Endodermal cell (in vitro differentiated cells): ENCODE data around the gene GSTM1. TPM values are rescaled to one million over a fixed set of nuclear protein-coding genes. Genes with fewer than 3 reads are reported as not detected.
A peak's percentile ranks its signal among the peaks of the same experiment; 100 is the strongest.

Experiments
- DNase-seq: peaks from one replicate; pipeline ENCODE4 v3.0.0-alpha.2; 2017
- H3K27ac ChIP-seq: 2 replicates; pipeline ENCODE4 v1.5.1; 2013; ENCODE audit warnings: mild to moderate bottlenecking, low read depth, low read length, moderate library complexity
- H3K27me3 ChIP-seq: 2 replicates; pipeline ENCODE4 v1.6.1; 2013; ENCODE audit warnings: mild to moderate bottlenecking, low read length, moderate library complexity; ENCODE audit not compliant: insufficient read depth, control insufficient read depth, poor library complexity, severe bottlenecking
- H3K36me3 ChIP-seq: 2 replicates; pipeline ENCODE4 v1.7.0; 2013; ENCODE audit warnings: mild to moderate bottlenecking, low read length, moderate library complexity; ENCODE audit not compliant: control insufficient read depth, insufficient read depth
- H3K4me1 ChIP-seq: one replicate; pipeline ENCODE4 v1.7.0; 2013; ENCODE audit warnings: low read length; ENCODE audit not compliant: control insufficient read depth, insufficient read depth
- H3K4me3 ChIP-seq: 2 replicates; pipeline ENCODE4 v1.5.1; 2013; ENCODE audit warnings: mild to moderate bottlenecking, low read length, moderate library complexity
- H3K9ac ChIP-seq: 2 replicates; pipeline ENCODE4 v1.6.1; 2013; ENCODE audit warnings: mild to moderate bottlenecking, low read length, moderate library complexity; ENCODE audit not compliant: poor library complexity, severe bottlenecking; ENCODE audit errors: extremely low read depth
- H3K9me3 ChIP-seq: 2 replicates; pipeline ENCODE4 v1.6.1; 2013; ENCODE audit warnings: mild to moderate bottlenecking, low read length, moderate library complexity; ENCODE audit not compliant: control insufficient read depth
- H3K27ac Mint-ChIP-seq: 2 replicates; pipeline ENCODE4 v1.8.0; 2020; ENCODE audit warnings: mixed read lengths
- H3K27me3 Mint-ChIP-seq: 2 replicates; pipeline ENCODE4 v1.8.0; 2021; ENCODE audit warnings: mild to moderate bottlenecking, mixed read lengths; ENCODE audit not compliant: insufficient read depth
- H3K36me3 Mint-ChIP-seq: 2 replicates; pipeline ENCODE4 v1.8.0; 2020; ENCODE audit warnings: low read depth, mixed read lengths
- H3K4me1 Mint-ChIP-seq: 2 replicates; pipeline ENCODE4 v1.8.0; 2020; ENCODE audit warnings: mixed read lengths
- H3K4me3 Mint-ChIP-seq: 2 replicates; pipeline ENCODE4 v1.8.0; 2020; ENCODE audit warnings: mild to moderate bottlenecking, moderate library complexity, mixed read lengths
- H3K9me3 Mint-ChIP-seq: 2 replicates; pipeline ENCODE4 v1.8.0; 2020; ENCODE audit warnings: mild to moderate bottlenecking, mixed read lengths
- WGBS, 2 experiments: methylation state at CpG; one replicate each; pipeline versions ENCODE4 v1.1.5 to v1.1.7; 2013; ENCODE audit warnings: missing lambda C conversion rate in 2 of 2, mixed read lengths in 1 of 2; ENCODE audit not compliant: insufficient coverage in 1 of 2, insufficient read length in 1 of 2; 5-methylcytosine and 5-hydroxymethylcytosine counted together
- long read RNA-seq, 4 experiments: library from polyadenylated mRNA in 2 of 4; library from RNA in 1 of 4; library from capped mRNA in 1 of 4; stranded (forward) in 3 of 4; unstranded in 1 of 4; transcript quantifications; one replicate each; pipeline ENCODE4 v2.0.0, GENCODE V29; 2020 to 2021; ENCODE audit warnings: inconsistent platforms in 1 of 4
- polyA plus RNA-seq, 2 experiments: library from polyadenylated mRNA; stranded (reverse); fragments of 50-300 nt; gene quantifications; one replicate each; pipeline ENCODE4 v1.2.3, GENCODE V29; 2013
- total RNA-seq, 2 donors: library from RNA; stranded (reverse); fragmentation: NEBNext Ultra II Directional in 1 of 2; extraction: Animal tissue kit (Norgen Biotek cat#: 25700) in 1 of 2; gene quantifications; 2 replicates in 1 of 2; 3 replicates in 1 of 2; pipeline ENCODE4 v1.2.1, GENCODE V29; 2021
- TF ChIP-seq, protein P1 (sequence below): fragments of 200-600 bp; sonication (generic); conservative IDR thresholded peaks from 2 replicates; pipeline ENCODE4 v1.5.0; 2021; ENCODE audit warnings: antibody characterized with exemption, mild to moderate bottlenecking

GSTM1 gene
- 10 to 100 TPM; 23.0 to 65.6 TPM for total RNA-seq
- polyA plus RNA-seq (2013, experiment 1 of 2) = not detected
- not detected for polyA plus RNA-seq (2013, experiment 2 of 2)
- long read RNA-seq, experiment 1, transcript GSTM1-201 (8 exons, 1,161 nt) = major isoform, 18 of 39 reads
- long read RNA-seq, experiment 1, partial matches to known transcripts = 7 of 39 reads
- long read RNA-seq, experiment 1, other reads (novel, unspliced or antisense) = 12 of 39 reads
- long read RNA-seq, experiment 2, transcript GSTM1-201 (8 exons, 1,161 nt) = major isoform, 24 of 34 reads
- long read RNA-seq, experiment 2, partial matches to known transcripts = 0 of 34 reads
- long read RNA-seq, experiment 2, other reads (novel, unspliced or antisense) = 5 of 34 reads
- long read RNA-seq, experiment 3, transcript GSTM1-201 (8 exons, 1,161 nt) = major isoform, 14 of 22 reads
- long read RNA-seq, experiment 3, partial matches to known transcripts = 0 of 22 reads
- long read RNA-seq, experiment 3, other reads (novel, unspliced or antisense) = 5 of 22 reads
- long read RNA-seq, experiment 4, transcript GSTM1-201 (8 exons, 1,161 nt) = major isoform, 127 of 161 reads
- long read RNA-seq, experiment 4, transcript GSTM1-202 (7 exons, 1,028 nt) = minor isoform, 10 of 161 reads
- long read RNA-seq, experiment 4, partial matches to known transcripts = 2 of 161 reads
- long read RNA-seq, experiment 4, other reads (novel, unspliced or antisense) = 18 of 161 reads

DNA sequence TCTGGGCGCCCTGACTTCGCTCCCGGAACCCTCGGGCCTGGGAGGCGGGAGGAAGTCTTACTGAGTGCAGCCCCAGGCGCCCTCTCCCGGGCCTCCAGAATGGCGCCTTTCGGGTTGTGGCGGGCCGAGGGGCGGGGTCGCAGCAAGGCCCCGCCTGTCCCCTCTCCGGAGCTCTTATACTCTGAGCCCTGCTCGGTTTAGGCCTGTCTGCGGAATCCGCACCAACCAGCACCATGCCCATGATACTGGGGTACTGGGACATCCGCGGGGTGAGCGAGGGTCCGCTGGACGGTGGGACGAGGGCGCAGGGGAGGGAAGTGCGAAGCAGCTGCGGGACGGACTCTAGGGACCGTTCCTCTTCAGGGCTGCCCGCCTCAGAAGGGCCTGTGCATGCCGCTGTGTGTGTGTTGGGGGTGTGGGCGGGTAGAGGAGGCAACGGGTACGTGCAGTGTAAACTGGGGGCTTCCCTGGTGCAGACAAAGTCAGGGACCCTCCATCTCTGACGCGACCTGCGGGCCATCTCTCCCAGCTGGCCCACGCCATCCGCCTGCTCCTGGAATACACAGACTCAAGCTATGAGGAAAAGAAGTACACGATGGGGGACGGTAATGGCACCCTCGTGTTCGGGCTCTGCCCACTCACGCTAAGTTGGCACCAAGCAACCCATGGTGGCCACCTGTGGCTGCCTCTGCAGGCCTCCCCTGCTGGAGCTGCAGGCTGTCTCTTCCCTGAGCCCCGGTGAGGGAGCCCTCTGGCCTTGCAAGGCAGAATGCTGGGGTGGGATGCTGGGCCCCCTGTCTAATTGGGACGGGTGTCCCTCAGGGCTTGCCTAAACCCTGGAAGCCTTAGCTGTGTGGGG, at the start of gene GSTM1:
GSTM1 (plus strand) TSS at position 177 of the 859 bp plus-strand sequence; CDS start at position 234, 57 bp downstream.
- Mint-ChIP-seq H3K9me3 (peaks cover 7% of the 10 kb centered on the region), H3K4me1 (no peaks in the 10 kb centered on the region), H3K27me3 (no peaks in the 10 kb centered on the region), H3K36me3 (no peaks in the 10 kb centered on the region), H3K27ac (peak within 1 kb of the TSS; percentile 66), H3K4me3 (peak within 1 kb of the TSS; percentile 55)
- Histone ChIP-seq H3K4me3 (no peak within 1 kb of the TSS), H3K27me3 (no peaks in the 10 kb centered on the region), H3K27ac (no peak within 1 kb of the TSS), H3K4me1 (no peaks in the 10 kb centered on the region), H3K9me3 (no peaks in the 10 kb centered on the region), H3K9ac (no peak within 1 kb of the TSS), H3K36me3 (no peaks in the 10 kb centered on the region)
- peak; percentile 87 for DNase-seq
- WGBS, 2 experiments = no CpG with 5 or more reads among the region's 46 CpGs
- TF ChIP-seq, protein P1, sequence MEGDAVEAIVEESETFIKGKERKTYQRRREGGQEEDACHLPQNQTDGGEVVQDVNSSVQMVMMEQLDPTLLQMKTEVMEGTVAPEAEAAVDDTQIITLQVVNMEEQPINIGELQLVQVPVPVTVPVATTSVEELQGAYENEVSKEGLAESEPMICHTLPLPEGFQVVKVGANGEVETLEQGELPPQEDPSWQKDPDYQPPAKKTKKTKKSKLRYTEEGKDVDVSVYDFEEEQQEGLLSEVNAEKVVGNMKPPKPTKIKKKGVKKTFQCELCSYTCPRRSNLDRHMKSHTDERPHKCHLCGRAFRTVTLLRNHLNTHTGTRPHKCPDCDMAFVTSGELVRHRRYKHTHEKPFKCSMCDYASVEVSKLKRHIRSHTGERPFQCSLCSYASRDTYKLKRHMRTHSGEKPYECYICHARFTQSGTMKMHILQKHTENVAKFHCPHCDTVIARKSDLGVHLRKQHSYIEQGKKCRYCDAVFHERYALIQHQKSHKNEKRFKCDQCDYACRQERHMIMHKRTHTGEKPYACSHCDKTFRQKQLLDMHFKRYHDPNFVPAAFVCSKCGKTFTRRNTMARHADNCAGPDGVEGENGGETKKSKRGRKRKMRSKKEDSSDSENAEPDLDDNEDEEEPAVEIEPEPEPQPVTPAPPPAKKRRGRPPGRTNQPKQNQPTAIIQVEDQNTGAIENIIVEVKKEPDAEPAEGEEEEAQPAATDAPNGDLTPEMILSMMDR = peak; percentile 53

DNA sequence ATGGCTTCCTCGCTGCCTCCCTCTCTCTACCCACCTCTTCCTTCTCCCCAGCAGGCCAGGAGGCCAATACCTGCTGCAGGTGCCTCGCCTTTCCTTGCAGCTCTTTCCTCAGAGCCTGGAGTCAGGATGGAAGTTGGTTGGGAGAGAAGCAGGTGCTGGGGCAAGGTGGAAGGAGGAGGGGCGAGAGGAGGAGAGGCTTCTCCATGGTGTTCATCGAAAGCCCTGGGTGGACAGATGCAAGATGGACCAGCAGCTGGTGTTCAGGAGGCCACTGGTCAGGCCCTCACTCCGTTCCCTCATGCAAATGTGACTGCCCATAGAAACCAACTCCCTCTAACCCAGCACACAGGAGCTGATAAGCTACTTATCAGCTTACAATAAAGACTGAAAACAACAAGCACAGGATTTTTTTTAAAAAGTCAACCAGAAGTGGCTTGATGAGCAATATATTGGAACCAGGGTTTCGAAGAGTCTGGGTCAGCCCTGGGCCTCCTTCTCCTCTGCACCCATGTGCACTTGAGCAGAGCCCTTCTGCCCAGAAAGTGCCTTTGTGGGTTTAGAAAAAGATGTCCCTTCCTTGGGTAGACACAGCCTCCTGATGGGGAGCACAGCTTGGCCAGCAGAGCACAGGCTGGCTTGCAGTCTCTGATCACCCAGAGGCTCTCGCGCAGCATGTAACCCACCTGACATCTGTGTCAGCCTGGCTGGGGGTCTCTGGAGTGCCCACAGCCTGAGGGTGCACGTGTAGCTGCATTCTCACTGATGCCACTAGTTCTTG, 48.4 kb upstream of the GSTM1 start:
- H3K36me3 ChIP-seq = no peaks in the 10 kb centered on the region
- no peak overlapping the region for H3K27ac ChIP-seq
- no peak overlapping the region for H3K4me3 ChIP-seq
- peaks cover 5% of the 10 kb centered on the region for H3K27me3 ChIP-seq
- peaks cover 6% of the 10 kb centered on the region for H3K4me1 ChIP-seq
- Mint-ChIP-seq H3K9me3 (no peaks in the 10 kb centered on the region), H3K4me1 (peaks cover 23% of the 10 kb centered on the region), H3K4me3 (no peak overlapping the region), H3K27me3 (peaks cover 16% of the 10 kb centered on the region), H3K36me3 (no peaks in the 10 kb centered on the region), H3K27ac (no peak overlapping the region)
- H3K9me3 ChIP-seq = no peaks in the 10 kb centered on the region
- WGBS, 2 experiments = 88 to 95% methylated on average over 3 to 9 of the region's 9 CpGs
- H3K9ac ChIP-seq = no peak overlapping the region
- DNase-seq = peak; percentile 49
- TF ChIP-seq, protein P1 = no peak

DNA sequence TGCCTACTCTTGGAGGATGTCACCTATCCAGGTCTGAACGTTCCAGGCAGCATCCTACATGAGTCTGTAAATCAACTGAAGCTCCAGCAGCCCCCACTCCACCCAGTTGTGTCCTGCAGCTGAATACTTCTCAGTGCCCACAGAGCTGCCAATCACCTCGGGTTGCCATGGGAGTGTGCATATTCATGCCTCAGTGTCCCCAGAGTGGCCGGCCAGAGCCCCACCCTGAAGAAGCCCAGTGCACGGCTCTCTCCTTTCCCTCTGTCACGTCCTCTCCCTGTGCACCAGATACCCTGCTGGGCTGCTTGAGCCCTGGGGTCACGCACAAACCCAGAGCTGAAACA, 47.8 kb upstream of the GSTM1 start:
- Mint-ChIP-seq H3K36me3 (no peaks in the 10 kb centered on the region), H3K27me3 (peaks cover 16% of the 10 kb centered on the region), H3K9me3 (no peaks in the 10 kb centered on the region), H3K4me1 (peaks cover 23% of the 10 kb centered on the region), H3K27ac (no peak overlapping the region), H3K4me3 (no peak overlapping the region)
- no peaks in the 10 kb centered on the region for H3K36me3 ChIP-seq
- no peak overlapping the region for H3K4me3 ChIP-seq
- H3K27ac ChIP-seq = no peak overlapping the region
- H3K9ac ChIP-seq = no peak overlapping the region
- H3K9me3 ChIP-seq = no peaks in the 10 kb centered on the region
- TF ChIP-seq, protein P1 = no peak
- DNase-seq = no peak
- WGBS, 2 experiments = 61 to 68% methylated on average over 2 to 6 of the region's 6 CpGs
- peaks cover 5% of the 10 kb centered on the region for H3K27me3 ChIP-seq
- H3K4me1 ChIP-seq = peaks cover 6% of the 10 kb centered on the region
